GM19239 (cell line): Measurements from ENCODE around the gene SLC6A12.

Source experiments
- DNase-seq: peaks from one replicate; pipeline ENCODE4 v3.0.0; 2011; ENCODE audit warnings: low spot score; ENCODE audit not compliant: insufficient read length
- FAIRE-seq: peaks from 2 replicates; lab custom pipeline; 2011; peaks lifted over from hg19 to GRCh38; lab: Jason Lieb, UNC

SLC6A12 gene

GRCh38 chr12:168763-169525 lies 45.0 kb downstream of the SLC6A12 start:
- no peak for DNase-seq

GRCh38 chr12:167959-168600 lies 45.9 kb downstream of the SLC6A12 start:
- FAIRE-seq (no peak), DNase-seq (no peak)

More at GRCh38 chr12:168763-169525, 45.0 kb downstream of the SLC6A12 start:
- no peak for FAIRE-seq

GRCh38 chr12:166425-167075 lies 47.4 kb downstream of the SLC6A12 start:
- no peak for DNase-seq
- FAIRE-seq = peak; percentile 8

- FAIRE-seq = no peak
- no peak for DNase-seq
These were observed 48.0 kb downstream of the SLC6A12 start for GRCh38 chr12:165862-166368.

- no peak for FAIRE-seq
- no peak for DNase-seq
These were observed 49.8 kb downstream of the SLC6A12 start for GRCh38 chr12:164207-164606.

GRCh38 chr12:163406-163986 lies 50.5 kb downstream of the SLC6A12 start:
- FAIRE-seq = no peak

GRCh38 chr12:162467-163307 lies 51.3 kb downstream of the SLC6A12 start:
- no peak for DNase-seq
- FAIRE-seq = no peak

More at GRCh38 chr12:163406-163986, 50.5 kb downstream of the SLC6A12 start:
- DNase-seq = no peak

GRCh38 chr12:161823-162222 lies 52.1 kb downstream of the SLC6A12 start:
- FAIRE-seq (no peak), DNase-seq (no peak)

- no peak for FAIRE-seq
These were observed 53.1 kb downstream of the SLC6A12 start for GRCh38 chr12:160858-161257.

GRCh38 chr12:159156-159782 lies 54.7 kb downstream of the SLC6A12 start:
- DNase-seq = no peak
- FAIRE-seq = no peak

More at GRCh38 chr12:160858-161257, 53.1 kb downstream of the SLC6A12 start:
- DNase-seq = no peak

- DNase-seq (no peak), FAIRE-seq (no peak)
These were observed 56.3 kb downstream of the SLC6A12 start for GRCh38 chr12:157644-158043.

- no peak for FAIRE-seq
These were observed 57.0 kb downstream of the SLC6A12 start for GRCh38 chr12:156945-157344.

GRCh38 chr12:155646-156045 lies 58.3 kb downstream of the SLC6A12 start:
- FAIRE-seq (no peak), DNase-seq (no peak)

More at GRCh38 chr12:156945-157344, 57.0 kb downstream of the SLC6A12 start:
- no peak for DNase-seq

- FAIRE-seq (no peak), DNase-seq (no peak)
These were observed 59.0 kb downstream of the SLC6A12 start for GRCh38 chr12:155006-155405.

GRCh38 chr12:154058-154457 lies 59.9 kb downstream of the SLC6A12 start:
- no peak for FAIRE-seq
- DNase-seq = no peak

GRCh38 chr12:153080-153746 lies 60.7 kb downstream of the SLC6A12 start:
- peak; percentile 78 for FAIRE-seq
- DNase-seq = peak; percentile 70

- no peak for FAIRE-seq
These were observed 61.5 kb downstream of the SLC6A12 start for GRCh38 chr12:152440-152839.

GRCh38 chr12:151579-151978 lies 62.4 kb downstream of the SLC6A12 start:
- DNase-seq (no peak), FAIRE-seq (no peak)

More at GRCh38 chr12:152440-152839, 61.5 kb downstream of the SLC6A12 start:
- DNase-seq = no peak
